ENCODE data around the gene FBXL13. TPM values are rescaled to one million over a fixed set of nuclear protein-coding genes. Genes with fewer than 3 reads are reported as not detected.

The FBXL13 gene
- total RNA-seq, 1 experiment from 2014 or later = 1.5 TPM

DNA sequence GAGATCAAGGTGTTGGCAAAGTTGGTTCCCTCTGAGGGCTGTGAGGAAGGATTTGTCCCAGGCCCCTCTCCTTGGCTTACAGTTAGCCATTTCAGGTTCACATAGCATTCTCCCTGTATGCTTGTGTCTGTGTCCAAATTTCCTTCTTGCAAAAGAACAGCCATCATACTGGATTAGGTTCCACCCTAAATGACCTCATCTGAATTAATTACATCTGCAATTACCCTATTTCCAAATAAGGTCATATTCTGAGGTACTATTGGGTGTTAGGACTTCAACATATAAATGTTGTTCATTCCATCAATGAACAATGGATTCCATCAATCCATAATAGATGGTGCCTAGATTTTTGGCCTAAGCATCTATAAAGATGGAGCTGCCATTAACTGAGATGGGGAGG, 178.0 kb downstream of the FBXL13 start:
- DNase-seq (ENCODE audit: low spot score) = no peak

- no peak for DNase-seq (ENCODE audit: low spot score)
Measured at GRCh38 chr7:102895602-102896001, 179.0 kb downstream of the FBXL13 start.

- no peak for DNase-seq (ENCODE audit: low spot score)
Measured at GRCh38 chr7:102892631-102893278, 181.8 kb downstream of the FBXL13 start.

DNA sequence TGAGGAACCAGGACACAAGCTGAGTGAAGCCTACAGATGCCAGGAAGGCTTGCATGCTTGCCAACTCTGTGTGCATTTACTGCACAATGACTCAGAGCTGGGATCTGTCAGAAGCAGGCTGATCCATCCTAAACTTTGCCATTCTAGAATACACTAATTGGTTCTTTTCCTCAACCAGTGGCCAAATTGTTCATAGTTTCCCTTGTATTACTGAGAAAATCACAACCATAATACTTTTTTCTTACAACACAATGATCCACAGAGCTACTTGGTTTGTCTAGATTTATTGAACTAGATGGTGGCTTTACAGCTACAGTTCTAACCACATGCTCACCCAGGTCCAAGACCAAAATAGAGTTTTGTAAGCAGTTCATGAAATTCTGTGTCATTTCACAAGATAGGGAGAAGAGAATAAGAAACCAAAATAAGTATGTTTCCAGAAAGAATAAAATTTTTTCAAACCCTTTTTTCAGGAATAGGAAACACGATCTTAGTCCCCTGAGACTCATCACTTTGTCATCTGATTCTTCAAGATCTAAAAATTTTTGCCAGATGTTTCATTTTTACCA, 182.8 kb downstream of the FBXL13 start:
- peak; percentile 93 for DNase-seq (ENCODE audit: low spot score)

DNA sequence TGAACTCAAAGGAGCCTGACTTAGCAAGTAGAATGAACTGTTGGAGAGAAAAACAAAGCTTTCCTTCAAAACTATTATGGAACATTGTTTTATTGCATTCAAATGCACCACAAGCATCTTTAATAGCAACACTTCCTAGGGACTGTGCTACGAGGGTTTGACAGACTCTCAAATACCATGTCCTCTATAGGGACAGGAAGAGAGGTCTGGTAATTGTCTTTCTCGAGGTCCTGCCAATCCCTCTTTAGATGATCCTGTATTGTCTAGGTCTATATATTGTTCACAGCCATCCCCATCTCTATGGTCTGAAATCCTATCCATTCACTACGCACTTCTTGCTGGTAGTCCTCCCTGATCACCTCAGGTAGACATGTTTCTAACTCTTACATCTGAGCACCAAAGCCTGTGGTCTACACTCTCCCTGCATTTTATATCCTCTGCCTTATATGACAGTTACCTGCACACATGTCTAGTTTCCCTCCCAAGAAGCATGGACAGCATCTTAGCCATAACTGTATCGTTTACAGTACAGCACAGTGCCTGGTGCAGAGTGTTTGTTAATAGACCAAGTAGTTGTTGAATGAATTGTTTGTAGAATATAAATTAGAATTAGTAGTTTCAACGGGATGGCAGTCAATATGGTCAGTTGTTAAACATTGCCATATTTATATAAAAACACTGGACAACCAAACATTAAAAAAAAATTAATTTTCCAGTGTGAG, 183.5 kb downstream of the FBXL13 start:
- DNase-seq (ENCODE audit: low spot score) = no peak

DNA sequence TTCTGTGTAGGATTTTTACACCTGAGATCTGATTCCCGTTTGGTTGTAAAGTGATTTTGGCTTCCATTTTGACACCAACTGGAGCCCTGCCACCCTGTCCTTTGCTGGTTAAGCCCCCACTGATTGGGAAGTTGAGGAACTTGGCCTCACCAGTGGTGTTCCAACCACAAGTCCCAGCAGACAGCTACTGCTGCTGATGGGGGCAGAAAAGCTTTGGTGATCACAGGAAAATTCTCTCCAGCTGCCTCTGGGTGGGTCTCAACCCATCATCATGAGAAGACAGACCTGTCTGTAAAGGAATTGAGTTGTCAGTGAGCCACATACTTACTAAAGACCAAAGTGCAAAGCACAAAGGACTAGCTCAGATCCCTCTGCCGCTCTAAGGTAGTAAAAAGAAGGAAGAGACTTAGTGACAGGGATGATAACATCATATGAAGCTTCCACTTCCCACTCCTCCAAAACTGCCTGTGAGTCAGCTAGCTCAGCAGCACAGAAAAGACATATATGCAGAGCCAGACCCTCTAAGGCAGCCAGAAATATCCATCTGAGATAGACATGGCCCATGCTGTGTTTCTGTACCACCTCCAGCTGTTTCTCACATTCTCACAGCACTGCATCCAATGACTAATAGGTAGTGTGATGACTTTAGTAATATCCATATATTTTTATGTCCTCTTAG, 184.2 kb downstream of the FBXL13 start:
- peak; percentile 66 for DNase-seq (ENCODE audit: low spot score)

- no peak for DNase-seq (ENCODE audit: low spot score)
Measured at GRCh38 chr7:102889851-102890250, 184.7 kb downstream of the FBXL13 start.

DNA sequence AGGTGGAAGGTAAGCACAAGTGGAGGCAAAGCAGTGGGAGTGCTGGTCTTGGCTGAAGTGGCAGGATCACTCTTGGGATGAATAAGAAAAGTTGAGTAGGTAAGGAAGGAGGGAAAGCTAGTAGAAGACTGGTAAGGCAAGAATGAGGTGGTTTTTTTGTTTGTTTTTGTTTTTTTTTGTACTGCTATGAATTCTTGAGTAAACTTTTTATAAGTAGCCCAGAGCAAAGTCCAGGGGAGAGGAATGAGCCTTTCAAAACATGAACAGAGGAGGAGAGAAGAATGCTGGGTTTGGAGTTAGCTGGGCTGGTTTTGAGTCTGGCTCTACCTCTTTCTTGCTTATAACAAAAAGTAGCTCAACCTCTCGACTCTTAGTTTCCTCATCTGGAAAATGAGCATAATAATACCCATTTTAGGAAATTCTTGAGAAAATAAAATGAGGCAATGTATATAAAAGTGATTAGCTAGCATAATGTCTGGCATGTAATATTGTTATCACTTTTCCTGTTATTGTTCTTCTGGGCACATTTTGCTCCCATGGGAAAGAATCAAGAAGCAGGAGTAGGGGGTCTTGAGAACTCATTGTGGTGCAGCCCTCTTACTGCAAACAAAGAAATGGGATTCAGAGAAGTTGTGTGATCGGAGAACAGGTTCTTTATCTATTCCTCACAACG, 185.9 kb downstream of the FBXL13 start:
- DNase-seq (ENCODE audit: low spot score) = no peak

- peak; percentile 73 for DNase-seq (ENCODE audit: low spot score)
Measured at GRCh38 chr7:102883098-102883860, 191.3 kb downstream of the FBXL13 start.

DNA sequence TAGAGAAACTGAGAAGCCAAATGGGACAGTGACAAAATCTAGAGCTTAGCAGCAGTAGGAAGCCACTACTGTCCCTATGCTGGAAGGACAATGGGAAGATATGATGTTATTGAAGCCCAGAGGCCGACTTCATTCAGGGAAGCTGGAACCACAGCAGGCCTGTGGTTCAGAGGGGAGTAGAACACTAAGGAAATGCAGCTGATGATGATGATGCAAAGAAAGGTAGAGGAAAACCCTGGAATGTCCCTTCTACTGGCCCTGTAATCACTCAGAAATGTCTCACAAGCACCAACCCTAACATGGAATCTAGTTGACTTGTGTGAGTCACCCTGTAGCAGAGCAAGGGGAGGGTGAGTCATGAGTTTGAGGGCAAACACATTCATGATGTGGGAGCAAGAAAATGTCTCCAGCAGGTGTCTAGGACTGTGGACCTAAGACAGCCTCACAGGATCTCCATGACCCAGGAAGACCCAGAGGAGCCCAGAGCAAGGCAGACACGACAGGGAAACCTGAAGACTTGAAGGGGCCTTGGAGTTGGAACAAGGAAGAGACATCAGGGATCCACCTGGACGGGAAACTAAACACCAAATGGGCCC, 198.8 kb downstream of the FBXL13 start:
- peak; percentile 100 for DNase-seq (ENCODE audit: low spot score)

- no peak for DNase-seq (ENCODE audit: low spot score)
Measured at GRCh38 chr7:102874966-102875365, 199.6 kb downstream of the FBXL13 start.

- DNase-seq (ENCODE audit: low spot score) = peak; percentile 97
Measured at GRCh38 chr7:102874166-102874829, 200.3 kb downstream of the FBXL13 start.

- no peak for DNase-seq (ENCODE audit: low spot score)
Measured at GRCh38 chr7:102873470-102874165, 201.0 kb downstream of the FBXL13 start.

DNA sequence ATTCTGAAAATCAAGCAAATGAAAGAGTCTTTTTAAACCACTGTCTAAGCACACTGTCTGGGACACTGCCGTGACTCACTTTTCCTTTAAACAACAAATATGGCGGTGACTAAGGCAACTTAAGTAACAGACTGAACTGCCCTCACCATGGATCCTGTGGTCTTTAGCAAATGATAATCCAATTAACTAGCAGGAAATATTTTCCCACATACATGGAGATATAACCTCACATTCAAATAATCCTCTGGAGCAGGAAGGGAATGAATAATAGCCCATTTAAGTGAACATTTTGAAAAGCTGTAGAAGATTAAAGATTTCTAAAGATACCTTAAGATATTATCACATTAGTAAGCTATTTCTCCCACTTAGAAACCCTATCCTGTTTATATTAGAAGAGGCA, 202.1 kb downstream of the FBXL13 start:
- DNase-seq (ENCODE audit: low spot score) = peak; percentile 96

DNA sequence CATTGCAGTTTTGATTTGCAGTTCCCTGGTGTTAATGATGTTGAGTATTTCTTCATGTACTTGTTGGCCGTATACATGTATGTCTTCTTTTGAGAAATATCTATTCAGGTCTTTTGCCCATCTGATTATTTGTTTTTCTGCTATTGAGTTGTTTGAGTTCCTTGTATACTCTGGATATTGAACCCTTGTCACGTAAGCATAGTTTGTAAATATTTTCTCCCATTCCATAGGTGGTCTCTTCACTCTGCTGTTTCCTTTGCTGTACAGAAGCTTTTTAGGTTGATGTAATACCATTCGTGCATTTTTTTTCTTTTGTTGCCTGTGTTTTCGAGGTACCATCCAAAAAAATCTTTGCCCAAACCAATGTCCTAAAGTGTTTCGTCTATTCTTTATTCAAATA, 205.4 kb downstream of the FBXL13 start:
- DNase-seq (ENCODE audit: low spot score) = no peak

DNA sequence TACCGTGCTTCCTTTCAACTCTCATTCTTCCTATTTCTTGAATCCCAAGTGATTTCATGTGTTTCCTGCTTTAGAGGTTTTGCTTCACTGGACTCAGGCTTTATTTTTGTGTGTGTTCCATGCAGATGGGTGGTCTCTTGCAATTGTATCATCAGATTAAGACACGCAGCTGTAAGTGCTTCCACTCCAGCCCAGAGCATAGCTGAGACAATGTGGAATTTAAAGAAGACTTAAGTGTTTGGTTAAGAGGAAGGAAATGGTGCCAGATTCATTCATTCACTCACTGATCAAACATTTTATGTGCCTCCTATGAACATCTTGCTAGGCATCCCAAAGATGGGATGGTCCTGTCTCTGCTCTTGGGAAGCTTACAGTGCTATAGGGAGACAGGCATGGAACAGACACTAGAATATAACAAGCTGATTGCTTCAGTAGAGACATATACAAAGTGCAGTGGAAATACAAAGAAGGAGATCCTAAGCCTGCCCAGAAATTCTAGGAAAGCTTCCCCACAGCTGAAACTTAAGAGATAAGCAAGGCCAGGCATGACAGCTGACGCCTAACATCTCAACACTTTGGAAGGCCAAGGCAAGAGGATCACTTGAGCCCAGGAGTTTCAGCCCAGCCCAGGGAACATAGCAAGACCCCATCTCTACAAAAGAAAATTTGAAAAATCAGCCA, 207.9 kb downstream of the FBXL13 start:
- DNase-seq (ENCODE audit: low spot score) = no peak

DNA sequence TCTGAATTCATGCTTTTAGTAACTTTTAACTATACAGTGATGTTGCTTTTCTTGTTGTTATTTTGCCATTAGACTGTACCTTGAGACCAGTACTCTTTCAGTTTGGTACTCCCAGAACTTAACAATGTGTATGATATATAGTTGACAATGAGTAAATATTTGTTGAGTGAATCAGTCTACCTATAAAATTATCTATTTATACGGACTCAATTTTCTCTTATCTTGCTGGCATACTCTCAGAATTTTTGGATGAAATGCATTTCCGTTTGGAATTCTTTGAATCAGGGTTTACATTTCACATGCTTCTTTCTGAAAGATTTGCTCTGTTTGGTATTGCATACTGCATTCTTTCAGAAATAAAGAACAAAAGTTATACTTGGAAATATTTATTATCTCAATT, 209.6 kb downstream of the FBXL13 start:
- peak; percentile 76 for DNase-seq (ENCODE audit: low spot score)

DNA sequence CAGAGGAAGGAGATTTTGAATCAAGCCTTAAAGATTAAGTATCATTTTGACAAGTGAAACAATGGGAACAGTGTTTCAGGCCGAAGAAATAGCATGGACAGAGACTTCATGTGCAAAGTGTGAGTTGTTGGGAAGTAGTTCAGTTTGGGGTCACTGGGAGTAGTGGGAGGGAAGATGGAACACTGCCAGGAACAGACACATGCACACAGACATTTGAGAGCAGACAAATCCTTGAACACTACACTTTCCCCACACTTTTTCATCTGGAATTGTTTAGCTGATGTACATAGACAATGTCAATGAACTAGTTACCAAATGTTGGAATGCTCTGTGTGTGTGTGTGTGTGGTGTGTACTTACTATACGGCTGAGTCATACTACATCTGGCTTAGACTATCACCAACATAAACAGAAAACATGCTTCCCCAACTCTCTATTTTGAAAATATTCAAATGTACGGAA, 214.2 kb downstream of the FBXL13 start:
- no peak for DNase-seq (ENCODE audit: low spot score)

- DNase-seq (ENCODE audit: low spot score) = no peak
Measured at GRCh38 chr7:102859799-102860125, 214.8 kb downstream of the FBXL13 start.

Measured in A172 (cell line).